Heart left ventricle (tissue), 16 donors: ENCODE measurements around the gene SERAC1. TPM values are rescaled to one million over a fixed set of nuclear protein-coding genes. Genes with fewer than 3 reads are reported as not detected.

ENCODE experiments used
- ATAC-seq, 4 donors: fragments of 200-7000 bp; cut with Tn5 transposase; one replicate each; pipeline ENCODE4 v1.9.1; 2020 to 2022; ENCODE audit warnings: moderate library complexity in 4 of 4, mild to moderate bottlenecking in 3 of 4, moderate number of reproducible peaks in 1 of 4
- DNase-seq, 5 donors: peaks; one replicate each; pipeline ENCODE4 v3.0.0-alpha.2; 2020
- H3K27ac ChIP-seq, 12 donors: fragments of 200-600 bp; sonication (generic) in 4 of 12; one replicate each; pipeline versions ENCODE4 v1.5.0 to v1.8.0; 2016 to 2022; ENCODE audit warnings: mild to moderate bottlenecking in 2 of 12
- H3K27me3 ChIP-seq, 9 donors: fragments of 200-600 bp; sonication (generic) in 2 of 9; one replicate each; pipeline versions ENCODE4 v1.5.1 to v1.8.0; 2016 to 2022; ENCODE audit warnings: mild to moderate bottlenecking in 3 of 9
- H3K36me3 ChIP-seq, 9 donors: fragments of 200-600 bp; sonication (generic) in 2 of 9; one replicate each; pipeline versions ENCODE4 v1.5.0 to v1.8.0; 2018 to 2022; ENCODE audit warnings: mild to moderate bottlenecking in 2 of 9
- H3K4me1 ChIP-seq, 12 donors: fragments of 200-600 bp; sonication (generic) in 4 of 12; one replicate each; pipeline versions ENCODE4 v1.5.0 to v1.8.0; 2016 to 2022; ENCODE audit warnings: mild to moderate bottlenecking in 3 of 12
- H3K4me3 ChIP-seq, 12 donors: fragments of 200-600 bp; sonication (generic) in 4 of 12; one replicate each; pipeline versions ENCODE4 v1.5.0 to v1.8.0; 2017 to 2022; ENCODE audit warnings: mild to moderate bottlenecking in 9 of 12, moderate library complexity in 4 of 12
- H3K9me3 ChIP-seq, 12 donors: fragments of 200-600 bp; sonication (generic) in 4 of 12; one replicate each; pipeline versions ENCODE4 v1.5.0 to v1.8.0; 2016 to 2022; ENCODE audit warnings: mild to moderate bottlenecking in 1 of 12
- CTCF ChIP-seq, 12 donors: fragments of 200-600 bp; sonication (generic) in 4 of 12; IDR thresholded peaks; one replicate each; pipeline versions ENCODE4 v1.5.0 to v1.8.0; 2018 to 2022; ENCODE audit warnings: antibody characterized with exemption in 12 of 12, mild to moderate bottlenecking in 5 of 12
- POLR2A ChIP-seq, 2 donors: fragments of 450-650 bp; IDR thresholded peaks; one replicate each; pipeline ENCODE4 v1.6.1; 2017; ENCODE audit warnings: antibody characterized with exemption in 2 of 2, mild to moderate bottlenecking in 2 of 2, moderate library complexity in 2 of 2
- WGBS, 4 donors: extraction: QIAGEN DNeasy Blood & Tissue Kit in 2 of 4; methylation state at CpG; one replicate each; pipeline versions ENCODE4 v1.1.5 to v1.1.7; 2013 to 2018; 5-methylcytosine and 5-hydroxymethylcytosine counted together
- intact Hi-C, 10 donors: fragments of 100-400 bp; cut with DNase I; formaldehyde crosslinking; loops; one replicate each; pipeline versions ENCODE4 v1.11.1 to v1.14.2; 2022
- polyA plus RNA-seq, 2 donors: library from polyadenylated mRNA; stranded (reverse); fragments of 200-250 nt; gene quantifications; one replicate each; pipeline ENCODE4 v1.2.3, GENCODE V29; 2013
- total RNA-seq, 9 donors: library from RNA; depleted of rRNA in 2 of 9; stranded (reverse); fragments of >200 nt in 2 of 9; fragmentation: NEBNext Ultra II Directional in 3 of 9; extraction: Animal tissue kit (Norgen Biotek cat#: 25700) in 3 of 9; gene quantifications; one replicate each; pipeline versions ENCODE4 v1.1.0 to v1.2.4, GENCODE V29; 2016 to 2023
- donor health status: ischemic (EF 13 %, LVEDD 7.1; RV severe dilation, severe dysfunction).
- donor health status: healthy with polysubstance abuse.
- donor health status: DM: no; HTN: yes; CAD: no.
- donor health status: DM: no; HTN: no; CAD: no.
- donor health status: ischemic (EF 25% LVEDD 6.9; RV normal size, moderate dysfunction).
- donor health status: ischemic (EF 25% LVEDD 5.7; RV mildly dilated, moderate dysfunction).
- donor health status: healthy.
- donor health status: DM: yes; HTN: yes; CAD: no.
- donor health status: ischemic (EF 35%, LVEDD 5.7; RV mildly dilated, moderate dysfunction).
- donor health status: nonischemic (EF 11% LVEDD 7.7; RV severe dilation, severe dysfunction).
- donor health status: DM: yes; HTN: yes; CAD: no.
- donor health status: PGD.
- donor health status: ischemic (EF 29% LVEDD 5.4; RV normal size, mild dysfunction).
- donor health status: nonischemic (EF 23%, LVEDD 6.1; RV moderate dilation, normal function).

The SERAC1 gene
- total and polyA plus RNA-seq, 11 donors, result 1.5 to 7.0 (median 5.5) TPM

- Histone ChIP-seq H3K9me3 (peaks cover 0 to 11% (median 0%) of the 10 kb centered on the region in 12 donors), H3K27ac (peak overlapping the region in 9 of 12 donors; percentile 68 to 94 (median 83)), H3K36me3 (peaks cover 0 to 51% (median 34%) of the 10 kb centered on the region in 9 donors), H3K4me1 (peaks cover 12 to 46% (median 24%) of the 10 kb centered on the region in 12 donors), H3K4me3 (no peak overlapping the region), H3K27me3 (no peaks in the 10 kb centered on the region)
- ATAC-seq (no peak), DNase-seq (peak in 1 of 5 donors; percentile 52)
- intact Hi-C loops, result loop anchor here in 3 of 10 donors (5.0 to 10.0 kb wide), 3 partner anchors 80 to 747 kb away; partner anchors contain the start of gene SYNJ2 (in 1 of the 3)
- TF ChIP-seq POLR2A (IDR thresholded peaks at IDR 0.05) (no peak), CTCF (IDR thresholded peaks at IDR 0.05) (no peak)
- 96 to 98% (median 96%) methylated on average over 29 of the region's 29 CpGs for WGBS, 4 donors
Observed at GRCh38 chr6:158061709-158062461, 106.2 kb downstream of the SERAC1 start.

- TF ChIP-seq CTCF (IDR thresholded peaks at IDR 0.05), result no peak
- TF ChIP-seq POLR2A (IDR thresholded peaks at IDR 0.05), result no peak
- H3K27me3 ChIP-seq, result no peaks in the 10 kb centered on the region
- no peak overlapping the region for H3K4me3 ChIP-seq
- H3K36me3 ChIP-seq, result peaks cover 0 to 50% (median 34%) of the 10 kb centered on the region in 9 donors
- peaks cover 12 to 51% (median 24%) of the 10 kb centered on the region in 12 donors for H3K4me1 ChIP-seq
- peak overlapping the region in 11 of 12 donors; percentile 68 to 94 (median 83) for H3K27ac ChIP-seq
- ATAC-seq, result no peak
- intact Hi-C loops, result loop anchor here in 3 of 10 donors (5.0 to 10.0 kb wide), 3 partner anchors 79 to 747 kb away; partner anchors contain the start of gene SYNJ2 (in 1 of the 3)
- peaks cover 0 to 11% (median 0%) of the 10 kb centered on the region in 12 donors for H3K9me3 ChIP-seq
- 63 to 91% (median 82%) methylated on average over 1 to 5 of the region's 5 CpGs for WGBS, 4 donors
- no peak for DNase-seq
Observed at GRCh38 chr6:158061361-158061708, 106.7 kb downstream of the SERAC1 start.

GRCh38 chr6:158060455-158061360 is 107.4 kb downstream of the SERAC1 start:
- H3K27ac ChIP-seq, result peak overlapping the region; percentile 14 to 94 (median 79)
- peaks cover 12 to 51% (median 24%) of the 10 kb centered on the region in 12 donors for H3K4me1 ChIP-seq
- DNase-seq (peak; percentile 78 to 91 (median 88)), ATAC-seq (peak; percentile 73 to 87 (median 84))
- WGBS, 4 donors, result 22 to 44% (median 38%) methylated on average over 10 to 11 of the region's 11 CpGs
- peak overlapping the region in 4 of 12 donors; percentile 2 to 27 (median 8) for H3K4me3 ChIP-seq
- intact Hi-C loops, result loop anchor here in 3 of 10 donors (5.0 to 10.0 kb wide), 3 partner anchors 78 to 746 kb away; partner anchors contain the start of gene SYNJ2 (in 1 of the 3)
- peaks cover 0 to 11% (median 0%) of the 10 kb centered on the region in 12 donors for H3K9me3 ChIP-seq
- H3K36me3 ChIP-seq, result peaks cover 0 to 51% (median 32%) of the 10 kb centered on the region in 9 donors
- no peaks in the 10 kb centered on the region for H3K27me3 ChIP-seq
- no peak for TF ChIP-seq POLR2A (IDR thresholded peaks at IDR 0.05)
- TF ChIP-seq CTCF (IDR thresholded peaks at IDR 0.05), result no peak

Other genes with a start within 250 kb of the SERAC1 start
- 10 to 100 TPM in 8 of 9 donors, 1 to 10 TPM in 1; 7.5 to 27.0 (median 18.2) TPM for gene SYNJ2, start 186.4 kb downstream of the SERAC1 start, total RNA-seq
- 10 to 100 TPM; 15.0 to 25.8 TPM for gene SYNJ2, start 186.4 kb downstream of the SERAC1 start, polyA plus RNA-seq
- 10 to 100 TPM in 7 of 9 donors, 1 to 10 TPM in 2; 2.6 to 32.0 (median 25.8) TPM for gene GTF2H5, start 88 bp upstream of the SERAC1 start, total RNA-seq
- gene GTF2H5, start 88 bp upstream of the SERAC1 start, polyA plus RNA-seq, result 1 to 10 TPM; 4.4 to 6.4 TPM
- 100 to 1,000 TPM in 5 of 9 donors, 10 to 100 TPM in 4; 84.5 to 134 (median 100) TPM for gene TULP4, start 144.2 kb upstream of the SERAC1 start, total RNA-seq
- gene TULP4, start 144.2 kb upstream of the SERAC1 start, polyA plus RNA-seq, result 10 to 100 TPM in 1 of 2 donors, 1 to 10 TPM in 1; 9.6 to 16.2 TPM